ENCODE results near the gene TNFRSF25. TPM values are rescaled to one million over a fixed set of nuclear protein-coding genes. Genes with fewer than 3 reads are reported as not detected.

Gene TNFRSF25
- polyA plus RNA-seq, 1 of the 3 experiments (the other 2 are of a cell fraction) = 20.8 TPM

DNA sequence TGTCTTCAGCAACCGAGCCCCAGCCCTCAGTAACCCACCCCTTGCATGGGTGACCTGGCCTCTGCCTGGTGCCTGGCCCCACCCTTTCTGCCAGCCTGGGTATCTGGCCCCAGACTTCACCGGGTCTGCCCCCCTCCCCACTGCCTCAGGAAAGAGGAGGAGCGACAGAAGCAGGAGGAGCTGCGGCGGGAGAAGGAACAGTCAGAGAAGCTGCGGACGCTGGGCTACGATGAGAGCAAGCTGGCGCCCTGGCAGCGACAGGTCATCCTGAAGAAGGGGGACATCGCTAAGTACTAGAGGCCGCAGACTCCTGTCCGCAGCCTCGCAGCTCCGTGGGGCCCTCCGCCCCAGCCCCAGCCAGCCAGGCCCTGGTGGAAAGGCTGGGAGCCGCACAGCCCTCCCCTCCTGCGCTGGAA, 6.1 kb downstream of the TNFRSF25 start:
- H4K20me1 ChIP-seq (ENCODE audit: insufficient read depth) = no peaks in the 10 kb centered on the region
- H2AFZ ChIP-seq (ENCODE audit: low read depth) = no peak overlapping the region
- no peaks in the 10 kb centered on the region for H3K4me1 ChIP-seq (ENCODE audit: control insufficient read depth in 1 of 2, insufficient read depth in 2 of 2, low read depth in 1 of 2, low read length in 1 of 2)
- no peaks in the 10 kb centered on the region for H3K9me3 ChIP-seq
- WGBS (ENCODE audit: low lambda C conversion rate) = 53% methylated on average over 6 of the region's 18 CpGs
- H3K27me3 ChIP-seq (ENCODE audit: insufficient read depth) = no peaks in the 10 kb centered on the region; the same call in 1 of the 2 replicates
- no peak for DNase-seq
- POLR2A ChIA-PET = interaction anchor here (0.6 to 0.7 kb wide), 2 partner anchors 20 to 27 kb away, joined by 3 read pairs; no protein-coding TSS in a partner anchor
- no peaks in the 10 kb centered on the region for H3K9me2 ChIP-seq
- TF ChIP-seq EP300 (IDR thresholded peaks at IDR 0.05; ENCODE audit: borderline replicate concordance in 1 of 2, low read depth in 1 of 2, low read length in 1 of 2) = no peak
- TF ChIP-seq MEF2A (IDR thresholded peaks at IDR 0.05; ENCODE audit: borderline replicate concordance, low read depth) = no peak
- no peak for TF ChIP-seq FOXJ3 (CRISPR knock-in tag; IDR thresholded peaks at IDR 0.05)
- TF ChIP-seq CHD2 (IDR thresholded peaks at IDR 0.05; ENCODE audit: low read length, partially characterized antibody) = no peak
- TF ChIP-seq SIN3A (IDR thresholded peaks at IDR 0.05; ENCODE audit: borderline replicate concordance, low read depth, low read length) = no peak
- TF ChIP-seq JUND (IDR thresholded peaks at IDR 0.05) = no peak
- TF ChIP-seq YY1 (IDR thresholded peaks at IDR 0.05; ENCODE audit: low read depth) = no peak
- TF ChIP-seq TEAD4 (IDR thresholded peaks at IDR 0.05; ENCODE audit: borderline replicate concordance, insufficient read depth) = no peak
- no peak for TF ChIP-seq RCOR1 (IDR thresholded peaks at IDR 0.05; ENCODE audit: low read length)
- TF ChIP-seq GABPA (IDR thresholded peaks at IDR 0.05; ENCODE audit: low read depth) = no peak
- no peaks in the 10 kb centered on the region for H3F3A ChIP-seq (replicated peaks; ENCODE audit: insufficient read depth)
- H3K4me3 ChIP-seq (ENCODE audit: low read depth in 2 of 2, low read length in 1 of 2) = no peak overlapping the region
- H3K9ac ChIP-seq = no peak overlapping the region
- H3K27ac ChIP-seq (ENCODE audit: low read depth in 2 of 2, low read length in 1 of 2) = no peak overlapping the region
- H3K4me2 ChIP-seq = no peak overlapping the region
- no peaks in the 10 kb centered on the region for H3K79me2 ChIP-seq (ENCODE audit: insufficient read depth)
- H3K36me3 ChIP-seq (replicated peaks in 1 of 2; ENCODE audit: control insufficient read depth in 1 of 2, insufficient read depth in 2 of 2, low read length in 1 of 2) = peaks cover 0 to 15% of the 10 kb centered on the region in 2 experiments
- CTCF ChIA-PET = interaction anchor here (1.0 to 1.8 kb wide), 5 partner anchors 14 to 64 kb away, joined by 3 to 8 read pairs (median 5); no protein-coding TSS in a partner anchor

- peaks cover 0 to 2% of the 10 kb centered on the region in 2 experiments for H3K36me3 ChIP-seq (replicated peaks in 1 of 2; ENCODE audit: control insufficient read depth in 1 of 2, insufficient read depth in 2 of 2, low read length in 1 of 2)
- H3K9ac ChIP-seq = no peak overlapping the region
- peaks cover 6% of the 10 kb centered on the region; the same call in 1 of the 2 replicates for H3K27me3 ChIP-seq (ENCODE audit: insufficient read depth)
- ChIA-PET CTCF (interaction anchor here (1.1 to 2.4 kb wide), 4 partner anchors 11 to 210 kb away, joined by 3 to 8 read pairs (median 4); no protein-coding TSS in a partner anchor), POLR2A (no interaction called here)
- no peaks in the 10 kb centered on the region for H3K9me2 ChIP-seq
- no peaks in the 10 kb centered on the region for H4K20me1 ChIP-seq (ENCODE audit: insufficient read depth)
- no peak for DNase-seq
- WGBS (ENCODE audit: low lambda C conversion rate) = 79% methylated on average over 3 of the region's 11 CpGs
- no peak overlapping the region for H3K4me3 ChIP-seq (ENCODE audit: low read depth in 2 of 2, low read length in 1 of 2)
- no peak overlapping the region for H3K27ac ChIP-seq (ENCODE audit: low read depth in 2 of 2, low read length in 1 of 2)
- no peak overlapping the region for H3K4me2 ChIP-seq
- H3K9me3 ChIP-seq = no peaks in the 10 kb centered on the region
- no peaks in the 10 kb centered on the region for H3F3A ChIP-seq (replicated peaks; ENCODE audit: insufficient read depth)
- H3K79me2 ChIP-seq (ENCODE audit: insufficient read depth) = no peaks in the 10 kb centered on the region
- H2AFZ ChIP-seq (ENCODE audit: low read depth) = no peak overlapping the region
- H3K4me1 ChIP-seq (ENCODE audit: control insufficient read depth in 1 of 2, insufficient read depth in 2 of 2, low read depth in 1 of 2, low read length in 1 of 2) = no peaks in the 10 kb centered on the region
- no peak for TF ChIP-seq RFX5 (IDR thresholded peaks at IDR 0.05; ENCODE audit: low read length)
- TF ChIP-seq, protein P1, sequence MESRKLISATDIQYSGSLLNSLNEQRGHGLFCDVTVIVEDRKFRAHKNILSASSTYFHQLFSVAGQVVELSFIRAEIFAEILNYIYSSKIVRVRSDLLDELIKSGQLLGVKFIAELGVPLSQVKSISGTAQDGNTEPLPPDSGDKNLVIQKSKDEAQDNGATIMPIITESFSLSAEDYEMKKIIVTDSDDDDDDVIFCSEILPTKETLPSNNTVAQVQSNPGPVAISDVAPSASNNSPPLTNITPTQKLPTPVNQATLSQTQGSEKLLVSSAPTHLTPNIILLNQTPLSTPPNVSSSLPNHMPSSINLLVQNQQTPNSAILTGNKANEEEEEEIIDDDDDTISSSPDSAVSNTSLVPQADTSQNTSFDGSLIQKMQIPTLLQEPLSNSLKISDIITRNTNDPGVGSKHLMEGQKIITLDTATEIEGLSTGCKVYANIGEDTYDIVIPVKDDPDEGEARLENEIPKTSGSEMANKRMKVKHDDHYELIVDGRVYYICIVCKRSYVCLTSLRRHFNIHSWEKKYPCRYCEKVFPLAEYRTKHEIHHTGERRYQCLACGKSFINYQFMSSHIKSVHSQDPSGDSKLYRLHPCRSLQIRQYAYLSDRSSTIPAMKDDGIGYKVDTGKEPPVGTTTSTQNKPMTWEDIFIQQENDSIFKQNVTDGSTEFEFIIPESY (IDR thresholded peaks at IDR 0.05; ENCODE audit: borderline replicate concordance, low read depth) = no peak
- TF ChIP-seq POLR2AphosphoS5 (IDR thresholded peaks at IDR 0.05; ENCODE audit: low read depth, low read length) = no peak
- TF ChIP-seq CTCF (IDR thresholded peaks at IDR 0.05) = no peak
- TF ChIP-seq, protein P2, sequence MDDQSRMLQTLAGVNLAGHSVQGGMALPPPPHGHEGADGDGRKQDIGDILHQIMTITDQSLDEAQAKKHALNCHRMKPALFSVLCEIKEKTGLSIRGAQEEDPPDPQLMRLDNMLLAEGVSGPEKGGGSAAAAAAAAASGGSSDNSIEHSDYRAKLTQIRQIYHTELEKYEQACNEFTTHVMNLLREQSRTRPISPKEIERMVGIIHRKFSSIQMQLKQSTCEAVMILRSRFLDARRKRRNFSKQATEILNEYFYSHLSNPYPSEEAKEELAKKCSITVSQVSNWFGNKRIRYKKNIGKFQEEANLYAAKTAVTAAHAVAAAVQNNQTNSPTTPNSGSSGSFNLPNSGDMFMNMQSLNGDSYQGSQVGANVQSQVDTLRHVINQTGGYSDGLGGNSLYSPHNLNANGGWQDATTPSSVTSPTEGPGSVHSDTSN (IDR thresholded peaks at IDR 0.05) = no peak
- TF ChIP-seq EP300 (IDR thresholded peaks at IDR 0.05; ENCODE audit: borderline replicate concordance in 1 of 2, low read depth in 1 of 2, low read length in 1 of 2) = no peak
- TF ChIP-seq TAF1 (IDR thresholded peaks at IDR 0.05; ENCODE audit: borderline replicate concordance, low read depth, low read length) = no peak
- no peak for TF ChIP-seq RXRA (IDR thresholded peaks at IDR 0.05; ENCODE audit: borderline replicate concordance, low read depth)
- no peak for TF ChIP-seq FOXM1 (IDR thresholded peaks at IDR 0.05; ENCODE audit: low read depth)
- no peak for TF ChIP-seq NFIC (IDR thresholded peaks at IDR 0.05; ENCODE audit: borderline replicate concordance)
- TF ChIP-seq YY1 (IDR thresholded peaks at IDR 0.05; ENCODE audit: low read depth) = no peak
Measured at GRCh38 chr1:6456800-6457466, 9.0 kb downstream of the TNFRSF25 start.
